Karpas-422 (cell line): ENCODE measurements around the gene RFTN2. TPM values are rescaled to one million over a fixed set of nuclear protein-coding genes. Genes with fewer than 3 reads are reported as not detected.
"Not testable (repeated sequence)": the region's sequence is repeated elsewhere in the genome, so short reads cannot be mapped to it uniquely, and the experiment has no call there.

Source experiments
- DNase-seq: peaks from one replicate; pipeline ENCODE4 v3.0.0-alpha.2; 2015
- H2AFZ ChIP-seq: fragments of 200-600 bp; sonication (generic); 2 replicates; pipeline ENCODE4 v1.6.1; 2014; ENCODE audit warnings: antibody characterized with exemption, low read length, mixed read lengths
- H3K27ac ChIP-seq: fragments of 200-600 bp; sonication (generic); 2 replicates; pipeline ENCODE4 v1.5.1; 2014; ENCODE audit warnings: mild to moderate bottlenecking, low read length, moderate library complexity
- H3K27me3 ChIP-seq: fragments of 200-600 bp; sonication (generic); 2 replicates; pipeline ENCODE4 v1.6.1; 2014; ENCODE audit warnings: low read length, mixed read lengths
- H3K36me3 ChIP-seq: fragments of 200-600 bp; sonication (generic); 2 replicates; pipeline ENCODE4 v1.6.1; 2014; ENCODE audit warnings: low read length, mixed read lengths; ENCODE audit not compliant: insufficient read depth
- H3K4me1 ChIP-seq: fragments of 200-600 bp; sonication (generic); 2 replicates; pipeline ENCODE4 v1.6.1; 2014; ENCODE audit warnings: mild to moderate bottlenecking, low read length, mixed read lengths
- H3K4me2 ChIP-seq: fragments of 200-600 bp; sonication (generic); 2 replicates; pipeline ENCODE4 v1.6.1; 2014; ENCODE audit warnings: low read length, low read depth, mild to moderate bottlenecking; ENCODE audit not compliant: poor library complexity, severe bottlenecking
- H3K4me3 ChIP-seq: fragments of 200-600 bp; sonication (generic); 2 replicates; pipeline ENCODE4 v1.5.1; 2014; ENCODE audit warnings: mild to moderate bottlenecking, antibody characterized with exemption, low read length, mixed read lengths
- H3K79me2 ChIP-seq: fragments of 200-600 bp; sonication (generic); 2 replicates; pipeline ENCODE4 v1.6.1; 2014; ENCODE audit warnings: mild to moderate bottlenecking, low read length, mixed read lengths
- H3K9ac ChIP-seq: fragments of 200-600 bp; sonication (generic); 2 replicates; pipeline ENCODE4 v1.6.0; 2014; ENCODE audit warnings: low read length
- H3K9me2 ChIP-seq: fragments of 200-600 bp; sonication (generic), shearing (Covaris generic); replicated peaks from 2 replicates; pipeline ENCODE4 v1.6.0; 2014; ENCODE audit warnings: mild to moderate bottlenecking, low read length, moderate library complexity; ENCODE audit not compliant: insufficient read depth
- H3K9me3 ChIP-seq: fragments of 300-700, 200-600 bp; sonication (generic); 2 replicates; pipeline ENCODE4 v1.6.1; 2014; ENCODE audit warnings: low read length, mixed read lengths
- H4K20me1 ChIP-seq: fragments of 200-600 bp; sonication (generic); 2 replicates; pipeline ENCODE4 v1.6.1; 2014; ENCODE audit warnings: mild to moderate bottlenecking, antibody characterized with exemption, low read length, low read depth; ENCODE audit not compliant: insufficient read depth
- total RNA-seq: library from RNA; depleted of rRNA; stranded (reverse); fragments of >200 nt; shearing (Covaris generic); gene quantifications from 2 replicates; pipeline ENCODE4 v1.2.3, GENCODE V29; 2014; ENCODE audit warnings: low replicate concordance

Gene RFTN2
- total RNA-seq, 1 experiment from 2014 or later: not detected

DNA sequence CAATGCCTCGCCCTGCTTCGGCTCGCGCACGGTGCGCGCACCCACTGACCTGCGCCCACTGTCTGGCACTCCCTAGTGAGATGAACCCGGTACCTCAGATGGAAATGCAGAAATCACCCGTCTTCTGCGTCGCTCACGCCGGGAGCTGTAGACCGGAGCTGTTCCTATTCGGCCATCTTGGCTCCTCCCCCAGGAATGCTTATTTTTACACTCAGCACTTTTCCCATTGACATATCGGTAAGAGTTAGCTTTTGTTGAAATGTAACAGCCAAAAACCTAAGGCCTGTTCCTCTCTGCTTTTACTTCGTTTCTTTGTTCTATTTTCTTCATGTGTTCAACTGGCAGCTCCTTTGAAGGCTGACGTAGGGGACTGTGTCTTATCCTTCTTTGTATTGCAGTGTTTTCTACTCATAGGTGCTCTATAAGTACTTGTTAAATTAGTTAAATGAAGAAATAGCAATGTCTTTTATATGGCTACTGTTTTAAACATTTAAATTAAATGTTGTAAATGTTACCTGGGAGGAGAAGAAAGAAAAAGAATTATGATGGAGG lies 34.7 kb downstream of the RFTN2 start:
- not testable (repeated sequence) for H3K27me3 ChIP-seq, H3K4me2 ChIP-seq, H3K9me3 ChIP-seq, H3K36me3 ChIP-seq, DNase-seq, H2AFZ ChIP-seq, H3K27ac ChIP-seq, H3K9me2 ChIP-seq, H3K9ac ChIP-seq, H3K4me1 ChIP-seq, H4K20me1 ChIP-seq, H3K79me2 ChIP-seq, H3K4me3 ChIP-seq

DNA sequence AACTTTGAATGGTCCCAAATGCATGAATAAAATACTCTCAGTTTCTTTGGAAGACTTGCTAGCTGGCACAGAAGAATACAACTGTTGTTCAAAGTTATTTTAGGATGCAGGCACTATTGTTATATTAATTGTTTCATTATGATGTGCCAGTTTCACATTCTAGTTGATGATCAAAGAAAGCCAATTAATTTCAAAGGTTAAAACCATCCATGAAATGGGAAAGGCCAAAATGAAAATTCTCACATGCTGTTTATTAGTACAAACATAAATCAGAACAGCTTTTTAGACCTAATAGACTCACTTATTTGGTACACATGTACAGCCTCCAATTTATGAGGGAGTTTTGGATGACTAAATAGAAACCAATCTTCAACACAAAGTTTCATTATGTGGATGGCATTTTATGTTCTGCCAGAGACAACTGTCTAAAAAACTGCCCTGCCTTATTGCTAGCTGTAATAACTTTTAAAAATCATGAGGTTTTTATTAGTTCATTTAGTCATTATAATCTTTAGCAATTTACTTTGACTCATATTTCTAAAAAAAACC lies 42.2 kb downstream of the RFTN2 start:
- Histone ChIP-seq H3K27ac (no peak overlapping the region), H3K9me3 (peaks cover 2% of the 10 kb centered on the region; the same call in 1 of the 2 replicates), H3K9me2 (no peaks in the 10 kb centered on the region), H3K9ac (no peak overlapping the region), H3K4me3 (no peak overlapping the region), H3K4me2 (no peak overlapping the region), H3K27me3 (no peaks in the 10 kb centered on the region), H3K4me1 (no peaks in the 10 kb centered on the region), H3K79me2 (no peaks in the 10 kb centered on the region), H4K20me1 (no peaks in the 10 kb centered on the region), H2AFZ (no peak overlapping the region), H3K36me3 (no peaks in the 10 kb centered on the region)
- DNase-seq: no peak

DNA sequence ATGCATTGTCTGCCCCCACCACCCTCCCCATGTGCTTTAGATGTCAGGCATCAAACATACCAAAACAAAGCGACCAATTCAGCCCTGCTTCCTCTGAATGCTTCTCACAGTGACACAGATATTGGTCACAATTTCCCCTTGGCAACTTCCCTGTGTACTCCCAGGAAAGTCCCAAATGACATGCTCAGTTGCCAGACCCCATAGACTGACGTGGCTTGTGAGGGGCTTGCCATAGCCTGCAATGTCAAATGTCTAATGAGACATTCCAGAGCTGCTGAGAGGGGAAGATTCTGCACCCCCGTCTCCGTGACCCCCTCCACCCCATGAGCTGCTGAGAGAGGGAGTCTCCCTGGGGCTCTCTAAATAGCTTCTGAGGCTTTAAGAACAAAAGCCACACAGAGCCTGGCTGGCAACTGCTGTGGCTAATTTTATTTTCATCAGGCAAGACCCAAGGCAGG lies 47.3 kb downstream of the RFTN2 start:
- Histone ChIP-seq H3K27ac (no peak overlapping the region), H3K4me3 (no peak overlapping the region), H3K9me2 (no peaks in the 10 kb centered on the region), H3K36me3 (no peaks in the 10 kb centered on the region), H2AFZ (no peak overlapping the region), H4K20me1 (no peaks in the 10 kb centered on the region), H3K4me1 (no peaks in the 10 kb centered on the region), H3K9ac (no peak overlapping the region), H3K4me2 (no peak overlapping the region), H3K9me3 (0 out of 2 replicates have a peak, but pooled peaks cover 2% of the 10 kb centered on the region), H3K79me2 (no peaks in the 10 kb centered on the region), H3K27me3 (no peaks in the 10 kb centered on the region)
- no peak for DNase-seq

DNA sequence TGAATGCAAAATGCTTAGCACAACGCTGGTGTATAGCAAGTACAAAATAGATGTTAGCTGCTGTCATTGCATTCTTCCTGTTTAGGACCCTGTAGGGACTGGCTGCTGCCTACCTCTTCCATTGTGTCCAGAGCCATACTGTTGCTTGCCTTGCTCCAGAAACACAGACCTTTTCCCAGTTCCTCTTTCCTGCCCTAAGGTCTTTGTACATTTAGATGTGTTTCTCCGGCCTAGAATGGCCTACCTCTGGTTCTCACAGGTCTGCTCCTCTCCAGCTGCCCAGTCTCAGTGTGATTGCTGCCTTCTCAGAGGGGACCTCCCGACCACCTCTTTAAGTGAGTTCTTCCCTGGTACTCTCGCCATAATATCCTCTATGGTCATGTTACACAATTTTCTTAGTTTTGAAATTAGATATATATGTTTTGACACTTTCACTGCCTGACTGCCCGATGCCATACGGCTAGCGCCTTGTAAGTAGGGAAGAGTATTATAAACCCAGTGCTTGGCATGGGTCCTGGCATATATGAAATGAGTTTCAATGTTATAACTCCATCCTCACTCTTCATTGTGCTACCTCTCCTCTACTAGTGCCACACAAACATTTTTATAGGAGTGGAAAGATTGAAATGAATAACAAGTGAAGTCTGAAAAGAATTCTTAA lies 48.3 kb downstream of the RFTN2 start:
- no peak overlapping the region for H3K4me2 ChIP-seq
- no peak overlapping the region for H2AFZ ChIP-seq
- no peak overlapping the region for H3K4me3 ChIP-seq
- H3K9ac ChIP-seq: no peak overlapping the region
- no peaks in the 10 kb centered on the region for H3K79me2 ChIP-seq
- H4K20me1 ChIP-seq: no peaks in the 10 kb centered on the region
- H3K9me2 ChIP-seq: no peaks in the 10 kb centered on the region
- H3K36me3 ChIP-seq: no peaks in the 10 kb centered on the region
- no peaks in the 10 kb centered on the region for H3K9me3 ChIP-seq
- DNase-seq: no peak
- no peak overlapping the region for H3K27ac ChIP-seq
- no peaks in the 10 kb centered on the region for H3K27me3 ChIP-seq
- no peaks in the 10 kb centered on the region for H3K4me1 ChIP-seq

DNA sequence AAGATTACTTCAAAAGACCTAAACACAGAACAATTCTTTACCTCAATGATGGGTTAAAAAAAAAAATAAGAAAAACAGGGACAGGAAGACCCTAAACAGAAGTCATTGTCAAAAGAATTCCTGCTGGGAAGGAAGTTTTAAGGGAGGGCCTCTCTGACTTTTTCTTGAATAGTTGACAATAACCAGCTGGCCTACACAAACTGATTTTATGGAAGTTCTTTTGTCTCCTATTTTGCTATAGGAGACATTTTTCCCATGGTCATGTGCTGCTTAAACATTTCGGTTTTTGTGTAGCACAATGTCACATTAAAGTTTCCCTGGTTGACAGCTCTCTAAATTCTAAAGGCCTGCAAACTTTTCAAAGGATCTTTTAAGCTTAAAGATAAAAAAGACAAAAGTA lies 55.3 kb downstream of the RFTN2 start:
- no peak overlapping the region for H3K4me2 ChIP-seq
- no peak overlapping the region for H3K27ac ChIP-seq
- no peak overlapping the region for H3K9ac ChIP-seq

DNA sequence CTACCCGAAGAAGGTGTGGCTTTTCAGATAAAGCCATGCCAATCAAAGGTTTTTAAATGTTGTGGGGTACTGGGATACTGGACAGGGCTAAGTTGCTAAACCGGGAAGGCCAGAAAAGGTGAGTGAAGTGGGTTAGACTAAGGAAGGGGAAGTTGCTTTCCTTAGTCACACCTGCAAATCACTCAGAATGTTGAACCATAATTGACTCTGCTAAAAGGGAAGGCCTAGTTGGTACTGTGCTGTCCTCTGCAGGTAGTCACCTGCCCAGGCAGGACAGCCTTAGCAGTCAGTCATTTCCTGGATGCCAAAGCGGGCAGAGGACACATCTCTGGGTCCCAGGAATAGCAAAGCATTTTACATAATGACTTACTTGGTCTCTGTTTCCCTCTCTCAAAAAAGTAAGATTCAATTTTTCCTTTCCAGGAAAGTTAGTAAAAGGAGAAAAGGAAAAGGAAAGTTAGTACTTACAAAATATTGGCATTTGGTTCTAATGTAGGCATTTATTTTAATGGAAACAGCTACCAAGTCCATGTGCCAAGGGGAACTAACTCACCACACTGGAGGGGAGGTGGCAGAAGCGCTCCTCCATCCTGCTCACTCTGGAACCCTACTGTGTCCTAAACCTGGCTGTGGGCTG lies 60.3 kb downstream of the RFTN2 start:
- Histone ChIP-seq H3K4me3 (no peak overlapping the region), H3K4me1 (no peaks in the 10 kb centered on the region), H3K9me2 (no peaks in the 10 kb centered on the region), H3K27ac (no peak overlapping the region), H3K9ac (no peak overlapping the region), H3K9me3 (no peaks in the 10 kb centered on the region), H2AFZ (no peak overlapping the region), H3K27me3 (no peaks in the 10 kb centered on the region), H4K20me1 (no peaks in the 10 kb centered on the region), H3K79me2 (no peaks in the 10 kb centered on the region), H3K36me3 (no peaks in the 10 kb centered on the region), H3K4me2 (no peak overlapping the region)
- no peak for DNase-seq

More for the DNA sequence above, 55.3 kb downstream of the RFTN2 start:
- Histone ChIP-seq H4K20me1 (no peaks in the 10 kb centered on the region), H3K9me3 (no peaks in the 10 kb centered on the region), H3K4me3 (no peak overlapping the region), H2AFZ (no peak overlapping the region), H3K9me2 (no peaks in the 10 kb centered on the region), H3K4me1 (no peaks in the 10 kb centered on the region), H3K27me3 (no peaks in the 10 kb centered on the region), H3K79me2 (no peaks in the 10 kb centered on the region), H3K36me3 (no peaks in the 10 kb centered on the region)
- no peak for DNase-seq

DNA sequence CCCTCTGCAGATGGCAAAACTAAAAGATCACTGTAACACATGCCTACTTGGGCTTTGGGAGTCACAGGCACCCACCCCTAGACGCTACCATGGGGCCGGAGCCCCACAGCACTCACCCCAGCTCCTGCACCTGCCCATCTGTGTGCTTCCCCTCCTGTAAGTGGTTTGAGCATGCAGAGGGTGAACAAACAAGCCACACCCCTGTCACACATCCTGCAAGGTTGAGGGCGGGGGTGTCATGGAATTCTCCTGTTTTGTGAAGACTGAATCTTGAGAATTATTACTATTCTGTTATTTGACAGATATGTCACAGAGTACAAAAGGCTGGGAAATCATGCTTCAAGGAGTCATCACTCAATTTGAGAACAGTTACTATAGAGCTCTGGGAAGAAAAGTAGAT lies 60.9 kb downstream of the RFTN2 start:
- Histone ChIP-seq H3K4me2 (no peak overlapping the region), H3K79me2 (no peaks in the 10 kb centered on the region), H3K4me3 (no peak overlapping the region), H3K9me3 (no peaks in the 10 kb centered on the region), H3K27ac (no peak overlapping the region), H3K36me3 (no peaks in the 10 kb centered on the region), H3K9ac (no peak overlapping the region), H2AFZ (no peak overlapping the region), H3K4me1 (no peaks in the 10 kb centered on the region), H3K27me3 (no peaks in the 10 kb centered on the region), H4K20me1 (no peaks in the 10 kb centered on the region), H3K9me2 (no peaks in the 10 kb centered on the region)
- no peak for DNase-seq

DNA sequence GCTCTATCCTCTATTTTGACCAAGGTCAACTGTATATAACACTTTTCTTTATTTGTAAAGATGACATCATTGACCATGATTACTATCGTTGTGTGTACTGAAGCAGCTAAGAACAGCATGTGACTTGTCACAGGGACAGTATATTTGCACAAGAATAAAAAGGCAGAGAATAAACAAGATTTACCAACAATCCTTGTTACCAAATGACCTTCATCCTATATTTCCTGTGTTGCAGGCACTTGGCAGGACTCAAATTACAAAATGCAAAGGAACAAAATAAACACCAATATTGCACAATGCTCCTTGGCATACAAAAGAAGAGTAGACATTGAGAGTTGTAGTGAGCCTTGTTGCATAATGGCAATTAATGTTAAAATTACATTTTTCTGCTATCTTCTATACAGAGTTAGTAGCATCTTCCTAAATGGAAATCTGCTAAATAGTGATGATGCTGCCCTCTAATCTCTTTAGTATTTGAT lies 61.8 kb downstream of the RFTN2 start:
- Histone ChIP-seq H3K79me2 (no peaks in the 10 kb centered on the region), H3K4me3 (no peak overlapping the region), H3K9me2 (no peaks in the 10 kb centered on the region), H3K27me3 (no peaks in the 10 kb centered on the region), H3K4me2 (no peak overlapping the region), H3K4me1 (no peaks in the 10 kb centered on the region), H3K9ac (no peak overlapping the region), H4K20me1 (no peaks in the 10 kb centered on the region), H3K36me3 (no peaks in the 10 kb centered on the region), H3K9me3 (no peaks in the 10 kb centered on the region), H2AFZ (no peak overlapping the region), H3K27ac (no peak overlapping the region)
- no peak for DNase-seq
